Sigmoid colon (tissue), 4 donors: ENCODE data around the gene THAP12.

Experiments
- CTCF ChIP-seq, 4 experiments: fragments of 450-650 bp in 3 of 4; fragments of 200-600 bp in 1 of 4; IDR thresholded peaks; one replicate each; pipeline ENCODE4 v1.5.1; 2016 to 2019; ENCODE audit warnings: antibody characterized with exemption in 4 of 4, mild to moderate bottlenecking in 3 of 4, moderate library complexity in 2 of 4
- EP300 ChIP-seq, 4 donors: sonication (generic); formaldehyde crosslinking; IDR thresholded peaks; one replicate each; pipeline ENCODE4 v1.6.1; 2017; ENCODE audit warnings: antibody characterized with exemption in 4 of 4
- POLR2A ChIP-seq, 2 donors: fragments of 450-650 bp; IDR thresholded peaks; one replicate each; pipeline ENCODE4 v1.6.1; 2016; ENCODE audit warnings: antibody characterized with exemption in 2 of 2, mild to moderate bottlenecking in 2 of 2, moderate library complexity in 2 of 2
- POLR2AphosphoS5 ChIP-seq, 4 donors: sonication (generic); formaldehyde crosslinking; IDR thresholded peaks; one replicate each; pipeline ENCODE4 v1.6.1; 2017; ENCODE audit warnings: antibody characterized with exemption in 4 of 4

DNA sequence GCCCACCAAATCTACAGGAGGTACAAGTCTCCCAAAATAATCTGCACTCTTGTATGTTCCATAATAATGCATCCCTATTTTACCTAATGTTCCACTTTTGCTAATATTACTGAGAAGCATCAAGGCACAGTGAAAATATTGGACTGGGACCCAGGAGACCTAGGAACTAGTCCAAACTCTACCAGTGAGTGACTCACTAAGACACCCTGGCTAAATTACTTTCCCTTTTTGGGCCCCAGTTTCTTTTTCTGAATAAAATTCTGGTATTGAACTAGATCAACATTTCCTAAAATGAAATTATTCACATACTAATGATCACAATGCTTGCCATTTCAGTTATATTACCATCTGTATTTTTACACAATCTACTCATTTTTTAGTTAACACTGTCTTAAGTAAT, 19.6 kb downstream of the THAP12 start:
- no peak for TF ChIP-seq CTCF (IDR thresholded peaks at IDR 0.05)
- TF ChIP-seq POLR2AphosphoS5 (IDR thresholded peaks at IDR 0.05) = no peak
- TF ChIP-seq POLR2A (IDR thresholded peaks at IDR 0.05) = no peak
- no peak for TF ChIP-seq EP300 (IDR thresholded peaks at IDR 0.05)
